ENCODE measurements around the gene CAMK2D.

CAMK2D gene

GRCh38 chr4:113537628-113538027 is 223.9 kb downstream of the CAMK2D start:
- DNase-seq = no peak

GRCh38 chr4:113537203-113537602 is 224.3 kb downstream of the CAMK2D start:
- Histone ChIP-seq H3K9me3 (ENCODE audit: severe bottlenecking) (no peaks in the 10 kb centered on the region), H3K27me3 (ENCODE audit: insufficient read depth, low read depth, severe bottlenecking) (no peaks in the 10 kb centered on the region), H3K27ac (no peak overlapping the region), H3K36me3 (no peaks in the 10 kb centered on the region; the same call in 1 of the 2 replicates), H3K4me3 (ENCODE audit: low read depth, low read length) (no peak overlapping the region)
- TF ChIP-seq CTCF (IDR thresholded peaks at IDR 0.05; ENCODE audit: low read depth, low read length) = no peak
- no peak for DNase-seq

More at GRCh38 chr4:113537628-113538027, 223.9 kb downstream of the CAMK2D start:
- TF ChIP-seq CTCF (IDR thresholded peaks at IDR 0.05; ENCODE audit: low read depth, low read length) = no peak
- Histone ChIP-seq H3K36me3 (no peaks in the 10 kb centered on the region; the same call in 1 of the 2 replicates), H3K27ac (no peak overlapping the region), H3K27me3 (ENCODE audit: insufficient read depth, low read depth, severe bottlenecking) (no peaks in the 10 kb centered on the region), H3K9me3 (ENCODE audit: severe bottlenecking) (no peaks in the 10 kb centered on the region), H3K4me3 (ENCODE audit: low read depth, low read length) (no peak overlapping the region)

- H3K9me3 ChIP-seq (ENCODE audit: severe bottlenecking) = no peaks in the 10 kb centered on the region
- no peaks in the 10 kb centered on the region; the same call in 1 of the 2 replicates for H3K36me3 ChIP-seq
- no peak for TF ChIP-seq CTCF (IDR thresholded peaks at IDR 0.05; ENCODE audit: low read depth, low read length)
- no peaks in the 10 kb centered on the region for H3K27me3 ChIP-seq (ENCODE audit: insufficient read depth, low read depth, severe bottlenecking)
- no peak for DNase-seq
- H3K27ac ChIP-seq = no peak overlapping the region
- no peak overlapping the region for H3K4me3 ChIP-seq (ENCODE audit: low read depth, low read length)
Measured at GRCh38 chr4:113534711-113535110, 226.8 kb downstream of the CAMK2D start.

- TF ChIP-seq CTCF (IDR thresholded peaks at IDR 0.05; ENCODE audit: low read depth, low read length) = no peak
- Histone ChIP-seq H3K4me3 (ENCODE audit: low read depth, low read length) (no peak overlapping the region), H3K9me3 (ENCODE audit: severe bottlenecking) (no peaks in the 10 kb centered on the region), H3K36me3 (peaks cover 4% of the 10 kb centered on the region; the same call in 1 of the 2 replicates), H3K27ac (no peak overlapping the region), H3K27me3 (ENCODE audit: insufficient read depth, low read depth, severe bottlenecking) (no peaks in the 10 kb centered on the region)
- DNase-seq = no peak
Measured at GRCh38 chr4:113531572-113531971, 230.0 kb downstream of the CAMK2D start.

- H3K36me3 ChIP-seq = peaks cover 4% of the 10 kb centered on the region; the same call in 1 of the 2 replicates
- H3K4me3 ChIP-seq (ENCODE audit: low read depth, low read length) = no peak overlapping the region
- no peak for TF ChIP-seq CTCF (IDR thresholded peaks at IDR 0.05; ENCODE audit: low read depth, low read length)
- DNase-seq = no peak
- no peaks in the 10 kb centered on the region for H3K9me3 ChIP-seq (ENCODE audit: severe bottlenecking)
- H3K27me3 ChIP-seq (ENCODE audit: insufficient read depth, low read depth, severe bottlenecking) = no peaks in the 10 kb centered on the region
- no peak overlapping the region for H3K27ac ChIP-seq
Measured at GRCh38 chr4:113528395-113528794, 233.1 kb downstream of the CAMK2D start.

- no peak for TF ChIP-seq CTCF (IDR thresholded peaks at IDR 0.05; ENCODE audit: low read depth, low read length)
- Histone ChIP-seq H3K27ac (no peak overlapping the region), H3K27me3 (ENCODE audit: insufficient read depth, low read depth, severe bottlenecking) (no peaks in the 10 kb centered on the region)
Measured at GRCh38 chr4:113525521-113525920, 236.0 kb downstream of the CAMK2D start.

More at GRCh38 chr4:113525521-113525920, 236.0 kb downstream of the CAMK2D start:
- DNase-seq = no peak
- Histone ChIP-seq H3K36me3 (peaks cover 4% of the 10 kb centered on the region; the same call in 1 of the 2 replicates), H3K9me3 (ENCODE audit: severe bottlenecking) (no peaks in the 10 kb centered on the region), H3K4me3 (ENCODE audit: low read depth, low read length) (no peak overlapping the region)

All from WERI-Rb-1 (cell line).